GM06990 (cell line): ENCODE measurements around the gene TUBD1.
"Not testable (repeated sequence)": the region's sequence is repeated elsewhere in the genome, so short reads cannot be mapped to it uniquely, and the experiment has no call there.

Experiments
- DNase-seq: peaks from one replicate; pipeline ENCODE4 v3.0.0-alpha.2; 2011; ENCODE audit not compliant: insufficient read length; ENCODE audit errors: extremely low read depth
- H3K27me3 ChIP-seq: replicated peaks from 2 replicates; pipeline ENCODE4 v1.6.0; 2011; ENCODE audit warnings: low read length; ENCODE audit not compliant: control insufficient read depth, insufficient read depth
- H3K36me3 ChIP-seq: 2 replicates; pipeline ENCODE4 v1.5.1; 2011; ENCODE audit warnings: low read length; ENCODE audit not compliant: control insufficient read depth, insufficient read depth
- H3K4me3 ChIP-seq: replicated peaks from 2 replicates; pipeline ENCODE4 v1.5.1; 2011; ENCODE audit warnings: low read depth, mild to moderate bottlenecking, control low read depth, low read length
- TF ChIP-seq, protein P1 (sequence below): IDR thresholded peaks from 2 replicates; pipeline ENCODE4 v1.5.1; 2011; ENCODE audit warnings: low read length, control low read depth, mild to moderate bottlenecking, inconsistent platforms; ENCODE audit not compliant: insufficient read depth, poor library complexity, severe bottlenecking

The TUBD1 gene

DNA sequence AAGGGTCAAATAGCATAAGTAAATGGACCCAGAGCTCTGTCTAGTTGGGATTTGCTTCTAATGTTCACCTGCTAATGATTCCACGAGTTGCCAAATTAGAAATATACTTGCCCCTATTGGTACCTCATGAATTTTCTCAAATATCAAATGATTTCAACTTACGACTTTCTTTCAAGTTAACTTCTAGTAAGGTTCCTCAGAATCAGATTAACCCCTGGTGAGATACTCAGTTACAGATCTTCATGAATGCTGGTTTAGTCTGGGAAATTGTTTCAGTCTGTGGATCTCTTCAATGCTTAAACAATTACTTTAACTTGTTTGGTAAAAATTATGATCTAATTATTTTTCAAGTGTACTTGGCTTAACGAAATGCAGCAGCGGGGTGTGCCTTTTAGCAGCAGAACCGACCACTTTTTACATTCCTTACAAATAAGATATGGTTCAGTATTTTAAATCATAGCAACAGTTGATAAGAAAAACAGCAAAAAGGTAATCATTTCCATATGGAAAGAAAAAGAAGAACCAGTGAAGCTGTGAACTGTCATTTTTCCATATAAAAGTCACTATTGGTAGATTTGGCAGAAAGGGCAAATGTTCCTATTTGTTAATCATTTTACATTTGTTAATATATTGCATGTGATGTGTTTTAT lies 34.5 kb downstream of the TUBD1 start:
- no peaks in the 10 kb centered on the region; the same call in 1 of the 2 replicates for H3K36me3 ChIP-seq
- no peaks in the 10 kb centered on the region for H3K27me3 ChIP-seq
- TF ChIP-seq, protein P1, sequence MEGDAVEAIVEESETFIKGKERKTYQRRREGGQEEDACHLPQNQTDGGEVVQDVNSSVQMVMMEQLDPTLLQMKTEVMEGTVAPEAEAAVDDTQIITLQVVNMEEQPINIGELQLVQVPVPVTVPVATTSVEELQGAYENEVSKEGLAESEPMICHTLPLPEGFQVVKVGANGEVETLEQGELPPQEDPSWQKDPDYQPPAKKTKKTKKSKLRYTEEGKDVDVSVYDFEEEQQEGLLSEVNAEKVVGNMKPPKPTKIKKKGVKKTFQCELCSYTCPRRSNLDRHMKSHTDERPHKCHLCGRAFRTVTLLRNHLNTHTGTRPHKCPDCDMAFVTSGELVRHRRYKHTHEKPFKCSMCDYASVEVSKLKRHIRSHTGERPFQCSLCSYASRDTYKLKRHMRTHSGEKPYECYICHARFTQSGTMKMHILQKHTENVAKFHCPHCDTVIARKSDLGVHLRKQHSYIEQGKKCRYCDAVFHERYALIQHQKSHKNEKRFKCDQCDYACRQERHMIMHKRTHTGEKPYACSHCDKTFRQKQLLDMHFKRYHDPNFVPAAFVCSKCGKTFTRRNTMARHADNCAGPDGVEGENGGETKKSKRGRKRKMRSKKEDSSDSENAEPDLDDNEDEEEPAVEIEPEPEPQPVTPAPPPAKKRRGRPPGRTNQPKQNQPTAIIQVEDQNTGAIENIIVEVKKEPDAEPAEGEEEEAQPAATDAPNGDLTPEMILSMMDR, result no peak
- no peak for DNase-seq
- no peak overlapping the region for H3K4me3 ChIP-seq

DNA sequence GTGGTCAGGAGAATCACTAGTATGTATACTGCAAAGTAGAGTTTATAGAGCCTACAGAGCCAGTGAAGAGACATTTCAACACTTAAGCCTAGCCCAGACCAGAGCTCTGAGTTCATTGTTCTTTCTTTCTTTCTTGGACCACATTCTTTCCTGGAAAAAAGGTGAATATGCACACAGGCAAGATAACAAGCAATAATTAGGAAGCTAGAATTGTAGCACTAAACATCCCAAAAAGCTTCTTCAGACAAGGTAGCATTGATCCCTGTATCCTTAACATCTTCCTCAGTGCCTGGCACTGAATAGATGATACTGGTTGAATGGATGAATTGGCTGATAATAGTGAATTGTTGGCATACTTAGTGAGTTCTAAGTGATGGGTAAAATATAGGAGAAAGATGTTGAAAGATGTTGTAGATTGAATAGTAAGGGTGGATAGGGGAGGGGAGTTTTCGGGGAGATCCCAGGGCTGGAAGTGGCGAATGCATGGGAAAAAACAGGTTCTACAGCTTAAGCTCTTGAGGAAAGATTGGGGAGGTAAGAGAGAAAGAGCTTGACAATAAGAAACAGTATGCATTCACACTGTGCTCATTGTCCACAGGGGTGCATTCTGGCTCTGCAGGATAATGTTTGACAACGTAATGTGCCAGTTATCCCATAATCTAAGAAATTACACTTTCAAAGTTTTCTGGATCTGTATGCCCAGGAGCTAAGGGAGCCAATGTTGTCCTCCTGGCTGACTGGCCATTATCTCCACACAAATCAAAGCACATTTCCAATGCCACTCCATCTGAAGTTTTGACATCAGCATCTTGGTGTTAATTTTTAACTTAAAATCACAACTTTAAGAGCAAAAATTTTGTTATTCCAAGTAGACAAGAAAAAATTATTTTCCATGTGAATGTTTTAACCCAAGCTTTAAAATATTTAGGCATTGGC lies 35.6 kb downstream of the TUBD1 start:
- Histone ChIP-seq H3K36me3 (no peaks in the 10 kb centered on the region), H3K4me3 (no peak overlapping the region), H3K27me3 (no peaks in the 10 kb centered on the region)
- TF ChIP-seq, protein P1, result no peak
- DNase-seq, result no peak

DNA sequence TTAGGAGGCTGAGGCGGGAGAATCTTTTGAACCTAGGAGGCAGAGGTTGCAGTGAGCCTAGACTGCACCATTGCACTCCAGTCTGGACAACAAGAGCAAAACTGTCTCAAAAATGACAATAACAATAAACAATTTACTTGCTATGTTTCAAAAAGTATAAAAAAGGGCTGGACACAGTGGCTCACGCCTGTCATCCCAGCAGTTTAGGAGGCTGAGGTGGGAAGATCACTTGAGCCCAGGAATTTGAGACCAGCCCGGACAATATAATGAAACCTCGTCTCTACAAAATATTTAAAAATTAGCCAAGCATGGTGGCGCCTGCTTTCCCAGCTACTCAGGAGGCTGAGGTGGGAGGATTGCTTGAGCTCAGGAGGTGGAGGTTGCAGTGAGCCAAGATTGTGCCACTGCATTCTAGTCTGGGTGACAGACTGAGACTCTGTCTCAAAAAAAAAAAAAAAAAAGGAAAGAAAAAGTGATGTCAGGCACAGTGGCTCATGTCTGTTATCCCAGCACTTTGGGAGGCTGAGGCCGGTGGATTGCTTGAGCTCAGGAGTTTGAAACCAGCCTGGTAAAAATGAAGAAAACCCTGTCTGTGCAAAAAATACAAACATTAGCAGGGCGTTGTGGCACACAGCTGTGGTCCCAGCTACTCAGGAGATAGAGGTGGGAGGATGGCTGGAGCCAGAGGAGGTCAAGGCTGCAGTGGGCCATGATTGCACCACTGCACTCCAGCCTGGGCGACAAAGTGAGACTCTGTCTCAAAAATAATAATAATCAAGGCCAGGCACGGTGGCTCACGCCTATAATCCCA lies 38.6 kb downstream of the TUBD1 start:
- DNase-seq, H3K4me3 ChIP-seq, H3K27me3 ChIP-seq, H3K36me3 ChIP-seq: not testable (repeated sequence)

DNA sequence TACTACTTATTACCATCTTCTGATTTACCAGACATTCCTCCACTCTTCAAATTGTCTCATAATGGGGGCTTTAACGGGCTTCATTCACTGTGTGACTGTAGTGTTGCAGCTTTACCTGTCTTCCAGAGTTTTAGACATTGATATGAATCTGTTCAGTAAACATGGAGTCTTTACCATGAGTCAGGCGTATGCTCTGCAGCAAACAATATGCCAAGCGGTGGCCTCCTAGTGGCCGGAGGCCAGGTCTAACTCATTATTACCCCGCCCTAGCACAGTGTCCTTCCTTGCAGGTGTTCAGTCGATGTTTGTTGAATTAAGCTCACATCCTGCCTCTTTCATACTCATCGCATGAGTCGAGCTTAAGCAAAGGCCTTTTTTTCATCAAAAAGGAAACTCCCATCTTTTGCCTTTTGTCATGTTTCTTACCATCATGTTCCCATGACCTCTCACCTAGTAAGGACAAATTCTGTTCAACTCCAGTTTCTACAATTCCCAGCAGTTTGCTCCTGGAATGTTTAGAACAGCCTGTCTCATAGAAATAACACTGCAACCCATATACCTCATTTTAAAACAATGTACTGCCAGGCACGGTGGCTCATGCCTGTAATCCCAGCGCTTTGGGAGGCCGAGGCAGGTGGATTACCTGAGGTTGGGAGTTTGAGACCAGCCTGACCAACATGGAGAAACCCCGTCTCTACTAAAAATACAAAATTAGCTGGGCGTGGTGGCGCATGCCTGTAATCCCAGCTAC lies 39.4 kb downstream of the TUBD1 start:
- TF ChIP-seq, protein P1, result peak; percentile 75
- Histone ChIP-seq H3K27me3 (no peaks in the 10 kb centered on the region), H3K4me3 (no peak overlapping the region), H3K36me3 (no peaks in the 10 kb centered on the region)
- no peak for DNase-seq

DNA sequence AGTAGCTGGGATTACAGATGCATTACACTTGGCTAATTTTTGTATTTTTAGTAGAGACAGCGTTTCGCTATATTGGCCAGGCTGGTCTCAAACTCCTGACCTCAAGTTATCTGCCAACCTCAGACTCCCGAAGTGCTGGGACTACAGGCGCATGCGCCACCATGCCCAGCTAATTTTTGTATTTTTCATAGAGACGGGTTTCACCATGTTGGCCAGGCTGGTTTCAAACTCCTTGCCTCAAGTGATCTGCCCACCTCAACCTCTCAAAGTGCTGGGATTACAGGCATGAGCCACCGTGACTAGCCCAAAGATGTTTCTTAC lies 39.9 kb downstream of the TUBD1 start:
- H3K27me3 ChIP-seq, H3K4me3 ChIP-seq, H3K36me3 ChIP-seq, DNase-seq: not testable (repeated sequence)

DNA sequence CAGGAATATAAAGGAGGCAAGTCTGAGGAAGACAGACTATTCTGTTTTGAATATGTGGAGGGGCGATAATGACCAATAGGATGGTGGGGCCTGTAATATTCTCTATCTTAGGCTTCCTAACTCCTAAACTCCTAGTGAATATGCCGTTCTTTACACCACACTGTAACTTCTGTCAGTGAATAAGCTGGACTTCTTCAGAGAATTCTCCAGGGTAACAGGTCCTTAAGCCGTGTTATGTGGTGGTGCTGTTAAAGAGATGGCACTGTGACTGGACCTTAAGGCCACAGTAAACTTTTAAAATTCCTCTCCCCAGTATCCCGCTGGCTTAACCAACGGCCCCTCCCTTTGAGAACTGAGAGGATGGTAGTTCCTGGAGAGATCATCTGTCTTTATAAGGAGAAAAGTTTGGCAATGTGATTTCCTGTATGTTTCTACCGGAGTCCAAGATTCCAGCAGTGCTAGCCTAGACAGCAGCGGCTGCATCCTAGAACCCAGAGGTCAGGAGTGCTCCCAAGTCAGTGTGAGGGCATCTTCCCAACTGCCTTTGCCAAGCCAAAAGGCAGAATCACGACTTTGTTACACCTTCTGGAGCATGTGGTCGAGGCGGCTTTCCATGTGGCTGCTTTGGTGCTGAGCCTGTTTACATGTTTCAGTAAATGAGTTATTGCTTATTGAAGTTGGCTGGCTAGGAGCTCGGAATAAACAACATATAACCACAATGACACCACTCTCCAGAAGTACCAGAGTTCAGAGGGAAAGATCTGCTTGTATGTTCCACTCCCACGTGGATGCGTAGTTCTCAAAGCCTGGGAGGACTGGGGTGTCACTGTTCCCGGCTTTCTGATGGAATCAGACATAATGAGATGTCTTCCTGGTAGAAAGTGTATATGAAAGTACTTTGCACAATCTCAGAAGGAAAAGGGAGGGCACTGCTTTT lies 41.0 kb downstream of the TUBD1 start:
- no peak for DNase-seq
- Histone ChIP-seq H3K27me3 (no peaks in the 10 kb centered on the region), H3K4me3 (no peak overlapping the region), H3K36me3 (no peaks in the 10 kb centered on the region)
- TF ChIP-seq, protein P1, result no peak

DNA sequence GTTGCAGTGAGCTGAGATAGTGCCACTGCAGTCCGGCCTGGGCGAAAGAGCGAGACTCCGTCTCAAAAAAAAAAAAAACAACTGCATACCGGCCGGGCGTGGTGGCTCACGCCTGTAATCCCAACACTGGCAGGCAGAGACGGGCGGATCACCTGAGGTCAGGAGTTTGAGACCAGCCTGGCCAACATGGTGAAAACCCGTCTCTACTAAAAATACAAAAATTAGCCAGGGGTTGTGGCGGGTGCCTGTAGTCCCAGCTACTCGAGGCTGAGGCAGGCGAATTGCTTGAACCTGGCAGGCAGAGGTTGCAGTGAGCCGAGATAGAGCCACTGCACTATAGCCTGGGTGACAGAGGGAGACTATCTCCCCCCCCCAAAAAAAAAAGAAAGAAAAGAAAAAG lies 42.4 kb downstream of the TUBD1 start:
- H3K4me3 ChIP-seq, DNase-seq, H3K36me3 ChIP-seq, H3K27me3 ChIP-seq: not testable (repeated sequence)
